Right kidney (tissue), 1 donor: ENCODE data around the gene VSTM2L.

Source experiments
- DNase-seq: peaks from one replicate; pipeline ENCODE4 v3.0.0-alpha.2; 2016

Gene VSTM2L

GRCh38 chr20:37971561-37972127, 68.7 kb downstream of the VSTM2L start:
- DNase-seq = no peak

- DNase-seq = no peak
Measured at GRCh38 chr20:37972256-37973058, 69.5 kb downstream of the VSTM2L start.

DNA sequence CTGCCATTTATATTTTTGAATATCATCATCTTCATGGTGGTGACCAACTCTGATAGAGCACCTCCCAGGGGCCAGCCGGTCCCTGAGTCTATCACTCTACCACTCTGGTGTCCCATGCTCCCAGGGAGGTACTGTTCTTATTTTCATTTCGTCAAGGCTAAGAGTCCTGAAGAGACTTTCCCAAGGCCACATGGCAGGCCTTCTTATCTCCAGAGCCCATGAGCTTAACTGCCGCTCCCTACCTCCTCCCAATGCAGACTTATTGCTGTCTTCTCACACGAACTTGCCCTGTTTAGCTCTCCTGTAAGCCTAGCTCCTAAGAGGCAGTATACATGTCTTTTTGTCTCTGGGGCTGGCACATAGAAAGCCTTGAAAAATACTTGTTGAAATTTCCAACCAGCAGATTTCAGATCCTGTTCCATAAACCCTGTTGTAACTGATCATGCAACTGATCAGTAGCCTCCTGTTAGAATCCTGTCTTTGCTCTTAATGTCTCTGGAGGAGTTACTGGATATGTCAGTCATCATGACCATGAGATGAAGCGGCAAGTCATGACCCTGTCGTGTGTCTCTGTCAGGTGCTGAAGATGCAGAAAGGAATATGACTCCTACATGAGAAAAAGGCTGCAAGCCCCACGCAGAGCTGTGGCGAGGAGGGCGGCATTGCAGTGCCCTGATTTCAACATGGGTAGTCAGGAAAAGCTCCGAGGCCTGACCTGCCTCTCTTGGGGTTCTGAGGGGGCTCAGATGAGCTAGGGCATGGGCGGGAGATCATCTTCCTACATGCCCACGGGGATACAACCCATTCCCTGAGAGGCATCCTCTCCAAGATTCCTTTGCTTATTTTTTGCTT, 70.4 kb downstream of the VSTM2L start:
- no peak for DNase-seq

DNA sequence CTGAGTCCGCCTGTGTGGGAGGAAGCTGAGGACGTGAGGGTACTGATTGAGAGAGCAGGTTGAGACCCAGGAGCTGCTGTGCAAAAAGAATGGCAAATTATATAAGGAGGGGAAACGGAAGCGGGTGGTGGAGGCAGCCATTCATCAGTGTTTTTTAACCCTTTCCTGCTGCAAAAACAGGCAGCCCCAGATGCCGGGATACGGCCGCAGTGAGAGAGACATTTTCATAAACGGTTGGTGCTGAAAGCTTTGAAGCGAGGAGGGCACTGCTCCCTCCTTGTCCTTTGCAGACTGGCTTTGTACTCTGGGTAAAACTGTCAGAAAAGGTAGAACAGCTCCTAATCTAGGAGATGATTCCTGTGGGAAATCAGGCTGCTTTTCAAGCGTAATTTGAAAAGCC, 74.0 kb downstream of the VSTM2L start:
- peak; percentile 25 for DNase-seq

DNA sequence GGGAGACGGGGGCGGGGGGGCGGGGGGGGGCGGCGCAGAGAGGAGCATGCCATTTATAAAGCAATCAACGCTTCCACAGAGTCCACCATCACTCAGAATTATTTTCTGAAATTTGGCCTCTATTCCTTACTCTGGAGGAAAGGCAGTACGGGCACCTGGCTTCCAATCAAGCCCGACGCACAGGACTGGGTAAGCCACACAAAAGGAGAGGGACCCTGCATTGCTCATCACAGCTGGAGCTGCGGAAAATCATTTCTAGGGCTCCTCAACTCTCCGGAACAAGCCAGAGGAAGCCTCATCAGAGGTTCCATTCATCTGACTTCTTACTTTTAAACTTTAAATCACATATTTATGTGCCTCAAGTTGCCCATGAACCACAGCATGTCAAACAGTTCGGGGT, 74.4 kb downstream of the VSTM2L start:
- DNase-seq = no peak

GRCh38 chr20:37977786-37978185, 74.9 kb downstream of the VSTM2L start:
- DNase-seq = no peak

DNA sequence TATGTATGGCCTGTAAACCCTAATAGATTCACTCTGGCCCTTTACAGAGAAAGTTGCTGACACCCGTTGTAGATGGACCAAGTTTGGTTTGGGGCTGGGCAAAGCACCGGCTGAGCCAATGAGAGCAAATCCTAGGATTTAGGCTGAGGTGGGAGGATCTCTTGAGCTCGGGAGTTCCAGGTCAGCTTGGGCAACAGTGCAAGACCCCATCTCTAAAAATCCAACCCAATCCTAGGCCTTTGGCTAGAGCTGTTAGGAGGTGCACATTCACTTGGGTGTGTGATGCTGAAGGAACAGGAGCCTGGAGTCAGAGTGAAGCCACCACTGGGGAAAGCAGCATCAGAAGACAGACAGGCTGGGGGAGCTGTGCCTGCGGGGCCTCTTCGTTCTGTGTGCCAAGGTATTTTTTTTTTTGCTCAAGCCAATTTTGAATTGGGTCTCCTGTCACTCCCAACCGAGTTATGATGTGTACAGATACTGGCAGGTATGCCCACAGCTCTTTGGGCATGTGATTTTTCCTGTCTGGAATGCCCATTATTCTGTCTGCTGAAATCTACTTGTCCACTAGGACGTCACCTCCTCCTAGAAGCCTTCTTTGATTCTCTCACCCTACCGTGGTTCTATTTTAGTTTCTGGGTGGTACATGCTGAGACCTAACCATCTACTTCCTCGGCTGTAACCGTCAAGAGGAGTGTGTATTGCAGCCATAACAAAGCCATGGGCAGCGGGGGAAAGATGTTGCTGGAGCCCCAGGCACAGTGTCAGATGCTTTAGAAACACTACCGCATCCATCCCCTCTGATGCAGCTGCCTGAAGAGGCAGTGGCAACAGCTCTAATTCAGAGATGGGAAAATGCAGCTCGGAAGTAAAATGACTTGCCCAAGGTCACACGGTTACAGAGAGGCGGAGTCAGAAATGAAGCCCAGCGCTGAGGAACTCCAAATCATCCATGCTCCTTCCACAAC, 76.4 kb downstream of the VSTM2L start:
- no peak for DNase-seq

- DNase-seq = no peak
Measured at GRCh38 chr20:37980383-37980782, 77.5 kb downstream of the VSTM2L start.

DNA sequence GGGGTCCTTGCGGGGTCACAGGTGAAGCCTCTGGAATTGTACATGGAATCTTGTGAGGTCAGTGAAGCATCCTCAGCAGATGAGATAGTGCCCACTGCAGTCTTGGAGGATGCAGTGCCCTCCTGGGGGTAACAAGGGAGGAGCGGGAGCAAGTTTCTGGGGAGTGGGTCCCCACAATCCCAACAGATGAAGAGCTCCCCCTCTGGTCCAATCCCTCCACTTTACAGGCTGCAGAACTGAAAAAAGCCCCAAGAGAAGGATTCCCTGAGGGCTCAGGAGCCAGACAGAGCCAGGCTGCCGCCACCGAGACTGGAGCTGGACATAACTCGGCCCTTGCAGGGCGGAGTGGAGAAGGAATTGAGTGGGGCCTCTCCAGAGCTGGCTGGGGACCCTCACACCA, 77.9 kb downstream of the VSTM2L start:
- no peak for DNase-seq

- no peak for DNase-seq
Measured at GRCh38 chr20:37981568-37981967, 78.6 kb downstream of the VSTM2L start.

DNA sequence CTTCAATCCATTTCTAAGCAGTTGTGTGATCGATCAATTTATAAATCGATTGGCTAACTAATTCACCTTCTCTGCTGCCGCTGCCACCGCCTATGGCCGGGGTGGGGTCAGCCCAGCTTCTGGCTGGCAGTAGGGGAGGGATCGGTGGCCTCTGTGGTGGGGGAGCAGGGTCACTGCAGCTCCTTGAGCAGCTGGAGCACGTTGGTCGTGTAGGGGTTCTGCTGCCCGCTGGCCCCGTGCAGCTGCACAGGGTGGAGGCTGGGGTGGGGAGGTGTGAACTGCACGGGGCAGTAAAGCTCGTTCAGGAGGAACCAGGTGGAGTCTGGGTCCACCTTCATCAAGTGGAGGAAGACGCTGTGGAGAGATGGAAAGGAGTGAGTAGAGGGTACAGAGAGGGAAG, 80.4 kb downstream of the VSTM2L start:
- no peak for DNase-seq

- DNase-seq = no peak
Measured at GRCh38 chr20:37984018-37984785, 81.3 kb downstream of the VSTM2L start.

DNA sequence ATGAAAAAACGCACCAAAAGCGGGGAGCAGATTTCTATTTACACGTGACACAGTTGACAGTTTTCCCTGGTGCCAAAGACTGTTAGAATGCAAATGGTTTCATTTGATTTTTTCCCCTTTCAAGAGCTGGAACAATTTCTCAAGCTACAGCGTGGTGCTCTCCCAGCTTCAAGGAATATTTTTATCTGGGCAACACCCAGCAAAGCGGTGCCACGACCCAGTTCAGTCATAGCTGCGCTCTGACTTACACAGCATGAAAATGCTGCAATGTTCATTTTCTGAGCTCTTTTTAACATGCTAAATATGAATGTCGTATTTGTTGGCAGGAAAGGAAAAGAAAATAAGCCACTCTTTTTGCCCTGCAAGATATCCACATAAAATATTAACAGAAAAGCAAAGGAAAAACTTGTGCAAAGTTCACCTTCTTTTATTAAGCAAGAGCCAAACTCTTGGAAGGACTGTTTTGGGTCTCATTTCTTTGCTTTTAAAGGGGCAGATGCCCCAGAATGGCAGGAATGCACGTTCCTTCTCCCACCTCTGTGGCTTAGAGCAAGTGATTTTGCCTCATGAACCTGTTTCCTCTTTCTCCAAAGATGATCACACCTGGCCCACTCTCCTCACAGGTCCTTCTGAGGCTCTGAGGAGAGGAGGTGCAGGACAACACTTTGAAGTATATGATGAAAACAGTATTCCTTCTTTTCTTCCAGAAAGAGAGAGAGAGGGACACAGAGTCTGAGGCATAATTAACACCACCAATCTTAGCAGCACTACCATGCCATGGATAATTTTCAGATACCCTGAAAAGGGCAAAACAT, 83.3 kb downstream of the VSTM2L start:
- DNase-seq = no peak

DNA sequence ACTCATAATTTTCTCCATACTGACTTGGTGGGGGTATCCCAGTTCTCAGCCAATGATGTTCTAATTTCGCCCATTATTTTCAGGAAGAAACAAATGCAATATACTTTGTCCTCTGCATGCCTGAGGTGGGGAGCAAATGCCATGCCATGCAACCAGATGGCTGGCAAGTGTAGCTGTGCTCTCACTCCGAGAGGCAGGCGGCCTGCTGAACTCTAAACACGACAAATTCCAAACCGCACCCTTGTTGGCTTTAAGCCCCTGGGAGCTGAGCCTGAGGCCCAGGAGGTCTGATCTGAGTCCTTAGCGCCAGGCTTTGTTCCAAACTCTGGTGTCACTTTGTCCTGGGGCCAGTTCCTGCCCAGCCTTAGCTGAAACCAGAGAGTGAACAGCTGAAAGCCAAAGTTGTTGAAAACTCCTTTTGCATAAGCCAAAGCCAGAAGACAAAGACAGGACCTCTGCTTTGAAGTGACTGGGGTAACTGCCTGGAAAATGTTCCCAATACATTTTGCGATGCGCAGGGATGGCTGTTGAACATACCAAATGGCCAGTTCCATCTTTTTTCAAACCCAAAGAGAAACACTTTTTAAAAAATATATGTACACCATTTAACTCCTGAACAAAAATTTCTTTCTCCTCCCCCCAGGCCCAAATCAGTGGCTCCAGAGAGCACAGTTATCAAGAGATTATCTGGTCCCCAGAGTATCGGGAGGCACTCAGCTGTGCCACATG, 84.1 kb downstream of the VSTM2L start:
- no peak for DNase-seq

DNA sequence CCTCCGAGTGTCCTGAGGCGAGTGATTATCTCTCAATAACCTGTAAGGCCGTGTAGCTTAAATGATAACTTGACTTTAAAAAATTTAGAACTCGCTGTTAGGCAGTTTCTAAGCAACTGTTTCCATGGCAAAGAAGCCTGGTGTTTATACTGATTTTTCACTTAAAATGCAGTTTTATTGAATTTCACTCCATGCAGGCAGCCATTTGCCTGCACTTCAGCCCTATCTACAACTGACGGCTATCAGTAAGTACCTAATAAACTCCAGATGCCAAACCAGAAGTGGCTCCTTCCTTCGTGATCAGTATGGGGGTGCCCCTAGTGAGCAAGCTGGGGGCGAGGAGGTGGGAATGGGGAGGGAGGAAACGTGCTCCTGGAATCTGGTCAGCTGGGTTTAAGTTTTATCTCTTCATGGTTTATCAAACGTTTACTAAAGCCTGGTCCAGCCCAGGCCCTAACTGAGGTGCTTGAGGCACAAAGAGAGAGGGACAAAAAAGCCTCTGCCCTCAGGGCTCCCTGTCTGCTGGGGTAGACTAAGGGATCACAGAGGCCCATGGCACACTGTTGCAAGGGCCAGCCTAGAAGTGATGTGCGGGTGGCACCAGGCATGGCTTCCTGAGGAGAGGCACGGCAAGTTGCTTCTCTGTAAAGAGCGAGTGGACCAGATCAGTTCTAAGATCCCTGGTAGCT, 84.8 kb downstream of the VSTM2L start:
- no peak for DNase-seq

DNA sequence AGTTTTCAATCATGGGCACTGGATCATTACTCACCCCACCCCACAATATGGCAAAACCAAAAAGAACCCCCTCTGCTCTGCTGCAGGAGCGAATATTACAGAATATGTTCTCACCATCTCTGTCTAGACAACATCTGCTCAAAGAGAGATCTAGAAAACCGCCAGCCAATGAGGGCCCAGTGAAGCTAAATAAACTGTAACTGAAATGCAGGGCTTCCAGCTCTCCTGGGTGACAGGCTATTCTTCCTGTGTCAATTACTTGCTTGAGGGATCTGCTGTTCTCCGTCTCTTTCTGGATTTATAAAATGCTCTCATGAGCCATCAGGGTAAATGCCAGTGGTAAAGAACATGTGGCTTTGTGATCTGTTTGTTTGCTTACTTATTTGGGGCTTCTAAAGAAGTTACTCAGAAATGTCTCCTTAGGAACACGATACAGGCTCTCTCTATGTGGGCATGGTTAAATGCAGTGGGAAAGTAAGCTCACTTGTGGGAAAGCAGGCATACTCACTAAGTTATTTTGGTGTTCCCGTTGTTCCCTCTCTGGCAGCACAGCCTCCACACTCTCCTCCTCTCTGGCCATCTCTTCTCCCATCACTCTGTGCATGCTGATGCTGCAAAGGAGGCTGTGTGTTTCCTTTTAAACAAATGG, 85.5 kb downstream of the VSTM2L start:
- DNase-seq = no peak

DNA sequence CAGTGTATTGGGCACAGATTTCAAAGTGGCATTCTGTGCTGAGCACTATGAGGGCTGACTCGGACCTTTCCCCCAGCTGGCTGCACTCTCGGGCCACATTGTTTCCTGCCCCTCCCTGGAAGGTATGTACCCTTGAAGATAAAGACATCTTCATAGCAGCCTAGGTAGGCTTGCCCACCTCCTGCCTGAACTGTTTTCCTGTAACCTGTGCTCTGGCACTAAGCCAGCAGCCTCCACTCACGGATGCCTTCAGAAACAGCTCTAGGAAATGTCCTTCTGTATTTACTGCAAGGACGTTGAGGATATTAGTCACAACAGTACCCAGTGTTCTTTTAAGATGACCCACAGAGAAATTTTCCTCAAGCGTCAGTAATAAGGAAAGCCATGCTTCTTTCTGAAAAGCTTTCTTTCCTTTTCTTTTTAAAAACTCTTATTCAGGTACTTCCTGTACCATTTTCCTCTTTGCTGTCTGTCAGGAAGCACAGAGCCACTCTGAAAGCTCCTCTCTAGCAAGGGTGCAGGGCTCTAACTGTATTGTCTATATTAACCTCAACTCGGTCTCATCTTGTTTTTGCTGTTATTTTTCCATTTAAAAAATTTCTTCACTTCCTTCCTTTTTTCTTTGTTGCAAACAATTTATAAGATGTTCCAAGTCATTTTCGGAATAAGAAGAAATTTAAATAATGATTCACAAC, 86.8 kb downstream of the VSTM2L start:
- DNase-seq = no peak
